SU-DHL-6 (cell line): ENCODE data around the gene HP1BP3.

Source experiments
- H2AFZ ChIP-seq: fragments of 200-600 bp; sonication (generic); 2 replicates; pipeline ENCODE4 v1.6.1; 2014; ENCODE audit warnings: low read depth, mild to moderate bottlenecking, moderate library complexity, mixed read lengths, antibody characterized with exemption, low read length; ENCODE audit not compliant: severe bottlenecking
- H3F3A ChIP-seq: fragments of 200-600 bp; shearing (Covaris generic); 2 replicates; pipeline ENCODE4 v1.6.0; 2016; ENCODE audit warnings: antibody characterized with exemption, mild to moderate bottlenecking; ENCODE audit not compliant: insufficient read depth
- H3K27ac ChIP-seq: fragments of 200-600 bp; sonication (generic); 2 replicates; pipeline ENCODE4 v1.5.1; 2016; ENCODE audit warnings: low read depth, mild to moderate bottlenecking, low read length, moderate library complexity, mixed read lengths
- H3K27me3 ChIP-seq: fragments of 200-600 bp; sonication (generic), shearing (Covaris generic); 2 replicates; pipeline ENCODE4 v1.6.0; 2014; ENCODE audit warnings: mild to moderate bottlenecking, low read length
- H3K36me3 ChIP-seq: fragments of 200-600 bp; sonication (generic); 2 replicates; pipeline ENCODE4 v1.6.1; 2014; ENCODE audit warnings: mild to moderate bottlenecking, low read length, mixed read lengths
- H3K4me2 ChIP-seq: fragments of 300-600, 200-600 bp; shearing (Covaris generic), sonication (generic); 2 replicates; pipeline ENCODE4 v1.6.0; 2014; ENCODE audit warnings: low read length, low read depth, mild to moderate bottlenecking; ENCODE audit not compliant: poor library complexity, severe bottlenecking
- H3K4me3 ChIP-seq: fragments of 200-600 bp; sonication (generic); 2 replicates; pipeline ENCODE4 v1.5.1; 2014; ENCODE audit warnings: antibody characterized with exemption, low read length, mild to moderate bottlenecking, mixed read lengths; ENCODE audit not compliant: insufficient read depth, poor library complexity, severe bottlenecking
- H3K79me2 ChIP-seq: fragments of 200-600 bp; sonication (generic); 2 replicates; pipeline ENCODE4 v1.6.1; 2014; ENCODE audit warnings: mild to moderate bottlenecking, low read length, moderate library complexity; ENCODE audit not compliant: insufficient read depth
- H3K9ac ChIP-seq: fragments of 200-600 bp; sonication (generic); 2 replicates; pipeline ENCODE4 v1.7.0; 2014; ENCODE audit warnings: mild to moderate bottlenecking, low read length
- H3K9me2 ChIP-seq: fragments of 200-600 bp; sonication (generic); replicated peaks from 2 replicates; pipeline ENCODE4 v1.6.1; 2014; ENCODE audit warnings: low read length; ENCODE audit not compliant: insufficient read depth
- H3K9me3 ChIP-seq: fragments of 200-600 bp; sonication (generic); 2 replicates; pipeline ENCODE4 v1.6.1; 2014; ENCODE audit warnings: low read length, mixed read lengths; ENCODE audit not compliant: insufficient read depth
- H4K20me1 ChIP-seq: fragments of 200-600 bp; sonication (generic); 2 replicates; pipeline ENCODE4 v1.6.1; 2014; ENCODE audit warnings: low read depth, mild to moderate bottlenecking, antibody characterized with exemption, low read length, moderate library complexity, mixed read lengths
- CTCF ChIP-seq: fragments of 200-600 bp; sonication (generic); IDR thresholded peaks from one replicate; pipeline ENCODE4 v1.5.1; 2017; ENCODE audit warnings: antibody characterized with exemption, mild to moderate bottlenecking, low read length, moderate library complexity; ENCODE audit not compliant: insufficient read depth, poor library complexity, severe bottlenecking
- EZH2phosphoT487 ChIP-seq: fragments of 200-600 bp; sonication (generic), shearing (Covaris generic); conservative IDR thresholded peaks from 2 replicates; pipeline ENCODE4 v1.6.1; 2018; ENCODE audit warnings: mild to moderate bottlenecking, antibody characterized with exemption, low read length, moderate library complexity, mixed read lengths

HP1BP3 gene

GRCh38 chr1:20713440-20713839 lies 73.7 kb downstream of the HP1BP3 start:
- H3K4me2 ChIP-seq: no peak overlapping the region
- no peaks in the 10 kb centered on the region for H3K9me3 ChIP-seq
- no peaks in the 10 kb centered on the region for H3F3A ChIP-seq
- H3K27ac ChIP-seq: no peak overlapping the region
- H3K79me2 ChIP-seq: no peaks in the 10 kb centered on the region
- H4K20me1 ChIP-seq: no peaks in the 10 kb centered on the region
- no peak overlapping the region for H3K4me3 ChIP-seq
- no peaks in the 10 kb centered on the region for H3K36me3 ChIP-seq
- no peak overlapping the region for H2AFZ ChIP-seq
- TF ChIP-seq EZH2phosphoT487: no peak
- TF ChIP-seq CTCF: no peak
- H3K9ac ChIP-seq: no peak overlapping the region
- no peaks in the 10 kb centered on the region for H3K27me3 ChIP-seq
- H3K9me2 ChIP-seq: no peaks in the 10 kb centered on the region

- Histone ChIP-seq H3K79me2 (no peaks in the 10 kb centered on the region), H3K27me3 (no peaks in the 10 kb centered on the region), H3K9me3 (no peaks in the 10 kb centered on the region), H3K4me3 (no peak overlapping the region), H3K4me2 (no peak overlapping the region), H3F3A (no peaks in the 10 kb centered on the region), H3K36me3 (no peaks in the 10 kb centered on the region), H3K9ac (no peak overlapping the region), H2AFZ (no peak overlapping the region), H3K9me2 (no peaks in the 10 kb centered on the region), H3K27ac (no peak overlapping the region), H4K20me1 (no peaks in the 10 kb centered on the region)
- no peak for TF ChIP-seq CTCF
- TF ChIP-seq EZH2phosphoT487: no peak
Observed at GRCh38 chr1:20712215-20712577, 74.9 kb downstream of the HP1BP3 start.

GRCh38 chr1:20711285-20712214 lies 75.6 kb downstream of the HP1BP3 start:
- H3K4me2 ChIP-seq: no peak overlapping the region
- no peaks in the 10 kb centered on the region for H4K20me1 ChIP-seq
- H3K9me3 ChIP-seq: no peaks in the 10 kb centered on the region
- no peak overlapping the region for H3K9ac ChIP-seq
- no peaks in the 10 kb centered on the region for H3K36me3 ChIP-seq
- no peak overlapping the region for H2AFZ ChIP-seq
- no peak overlapping the region for H3K27ac ChIP-seq
- H3K9me2 ChIP-seq: no peaks in the 10 kb centered on the region
- H3K4me3 ChIP-seq: no peak overlapping the region
- no peaks in the 10 kb centered on the region for H3K79me2 ChIP-seq
- no peaks in the 10 kb centered on the region for H3K27me3 ChIP-seq
- TF ChIP-seq EZH2phosphoT487 (no peak), CTCF (no peak)
- no peaks in the 10 kb centered on the region for H3F3A ChIP-seq
